ENCODE results near the gene PODXL.

DNA sequence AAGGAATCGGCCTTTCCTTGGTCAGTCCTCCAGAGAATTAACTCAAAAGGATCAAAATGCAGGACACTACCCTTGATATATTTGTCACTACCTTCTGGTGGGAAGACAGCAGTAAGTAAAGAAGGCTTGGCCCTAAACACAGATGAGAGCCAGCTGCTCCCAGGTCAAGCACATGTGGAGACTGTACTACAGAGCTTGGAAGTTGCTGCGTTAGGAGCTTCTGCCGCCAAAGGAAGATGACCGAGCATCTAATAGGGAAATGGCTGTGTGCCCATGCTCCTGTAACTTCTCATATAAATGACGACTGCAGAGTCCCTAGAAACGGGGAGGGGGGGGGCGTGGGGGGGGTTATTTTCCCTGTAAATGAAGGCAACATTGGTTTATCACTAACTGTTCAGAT lies 59.0 kb downstream of the PODXL start:
- TF ChIP-seq, protein P1, sequence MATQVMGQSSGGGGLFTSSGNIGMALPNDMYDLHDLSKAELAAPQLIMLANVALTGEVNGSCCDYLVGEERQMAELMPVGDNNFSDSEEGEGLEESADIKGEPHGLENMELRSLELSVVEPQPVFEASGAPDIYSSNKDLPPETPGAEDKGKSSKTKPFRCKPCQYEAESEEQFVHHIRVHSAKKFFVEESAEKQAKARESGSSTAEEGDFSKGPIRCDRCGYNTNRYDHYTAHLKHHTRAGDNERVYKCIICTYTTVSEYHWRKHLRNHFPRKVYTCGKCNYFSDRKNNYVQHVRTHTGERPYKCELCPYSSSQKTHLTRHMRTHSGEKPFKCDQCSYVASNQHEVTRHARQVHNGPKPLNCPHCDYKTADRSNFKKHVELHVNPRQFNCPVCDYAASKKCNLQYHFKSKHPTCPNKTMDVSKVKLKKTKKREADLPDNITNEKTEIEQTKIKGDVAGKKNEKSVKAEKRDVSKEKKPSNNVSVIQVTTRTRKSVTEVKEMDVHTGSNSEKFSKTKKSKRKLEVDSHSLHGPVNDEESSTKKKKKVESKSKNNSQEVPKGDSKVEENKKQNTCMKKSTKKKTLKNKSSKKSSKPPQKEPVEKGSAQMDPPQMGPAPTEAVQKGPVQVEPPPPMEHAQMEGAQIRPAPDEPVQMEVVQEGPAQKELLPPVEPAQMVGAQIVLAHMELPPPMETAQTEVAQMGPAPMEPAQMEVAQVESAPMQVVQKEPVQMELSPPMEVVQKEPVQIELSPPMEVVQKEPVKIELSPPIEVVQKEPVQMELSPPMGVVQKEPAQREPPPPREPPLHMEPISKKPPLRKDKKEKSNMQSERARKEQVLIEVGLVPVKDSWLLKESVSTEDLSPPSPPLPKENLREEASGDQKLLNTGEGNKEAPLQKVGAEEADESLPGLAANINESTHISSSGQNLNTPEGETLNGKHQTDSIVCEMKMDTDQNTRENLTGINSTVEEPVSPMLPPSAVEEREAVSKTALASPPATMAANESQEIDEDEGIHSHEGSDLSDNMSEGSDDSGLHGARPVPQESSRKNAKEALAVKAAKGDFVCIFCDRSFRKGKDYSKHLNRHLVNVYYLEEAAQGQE (IDR thresholded peaks at IDR 0.05): no peak
- TF ChIP-seq, protein P2, sequence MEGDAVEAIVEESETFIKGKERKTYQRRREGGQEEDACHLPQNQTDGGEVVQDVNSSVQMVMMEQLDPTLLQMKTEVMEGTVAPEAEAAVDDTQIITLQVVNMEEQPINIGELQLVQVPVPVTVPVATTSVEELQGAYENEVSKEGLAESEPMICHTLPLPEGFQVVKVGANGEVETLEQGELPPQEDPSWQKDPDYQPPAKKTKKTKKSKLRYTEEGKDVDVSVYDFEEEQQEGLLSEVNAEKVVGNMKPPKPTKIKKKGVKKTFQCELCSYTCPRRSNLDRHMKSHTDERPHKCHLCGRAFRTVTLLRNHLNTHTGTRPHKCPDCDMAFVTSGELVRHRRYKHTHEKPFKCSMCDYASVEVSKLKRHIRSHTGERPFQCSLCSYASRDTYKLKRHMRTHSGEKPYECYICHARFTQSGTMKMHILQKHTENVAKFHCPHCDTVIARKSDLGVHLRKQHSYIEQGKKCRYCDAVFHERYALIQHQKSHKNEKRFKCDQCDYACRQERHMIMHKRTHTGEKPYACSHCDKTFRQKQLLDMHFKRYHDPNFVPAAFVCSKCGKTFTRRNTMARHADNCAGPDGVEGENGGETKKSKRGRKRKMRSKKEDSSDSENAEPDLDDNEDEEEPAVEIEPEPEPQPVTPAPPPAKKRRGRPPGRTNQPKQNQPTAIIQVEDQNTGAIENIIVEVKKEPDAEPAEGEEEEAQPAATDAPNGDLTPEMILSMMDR (IDR thresholded peaks at IDR 0.05; ENCODE audit: low read depth, low read length, missing input control): no peak
- TF ChIP-seq, protein P3, sequence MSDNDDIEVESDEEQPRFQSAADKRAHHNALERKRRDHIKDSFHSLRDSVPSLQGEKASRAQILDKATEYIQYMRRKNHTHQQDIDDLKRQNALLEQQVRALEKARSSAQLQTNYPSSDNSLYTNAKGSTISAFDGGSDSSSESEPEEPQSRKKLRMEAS (IDR thresholded peaks at IDR 0.05): no peak
